Panc1 (cell line): Measurements from ENCODE around the gene ACACB.

ENCODE experiments used
- POLR2AphosphoS5 ChIP-seq: IDR thresholded peaks from 2 replicates; pipeline ENCODE4 v1.6.1; 2012; ENCODE audit warnings: mild to moderate bottlenecking, low read depth, low read length, moderate library complexity
- SIN3A ChIP-seq: IDR thresholded peaks from 2 replicates; pipeline ENCODE4 v1.6.1; 2012; ENCODE audit warnings: low read depth, mild to moderate bottlenecking, low read length, moderate library complexity, borderline replicate concordance; ENCODE audit not compliant: insufficient read depth
- TF ChIP-seq, protein P1 (sequence below): fragments of 450-650 bp; IDR thresholded peaks from 2 replicates; pipeline ENCODE4 v1.5.1; 2017; ENCODE audit warnings: mild to moderate bottlenecking

DNA sequence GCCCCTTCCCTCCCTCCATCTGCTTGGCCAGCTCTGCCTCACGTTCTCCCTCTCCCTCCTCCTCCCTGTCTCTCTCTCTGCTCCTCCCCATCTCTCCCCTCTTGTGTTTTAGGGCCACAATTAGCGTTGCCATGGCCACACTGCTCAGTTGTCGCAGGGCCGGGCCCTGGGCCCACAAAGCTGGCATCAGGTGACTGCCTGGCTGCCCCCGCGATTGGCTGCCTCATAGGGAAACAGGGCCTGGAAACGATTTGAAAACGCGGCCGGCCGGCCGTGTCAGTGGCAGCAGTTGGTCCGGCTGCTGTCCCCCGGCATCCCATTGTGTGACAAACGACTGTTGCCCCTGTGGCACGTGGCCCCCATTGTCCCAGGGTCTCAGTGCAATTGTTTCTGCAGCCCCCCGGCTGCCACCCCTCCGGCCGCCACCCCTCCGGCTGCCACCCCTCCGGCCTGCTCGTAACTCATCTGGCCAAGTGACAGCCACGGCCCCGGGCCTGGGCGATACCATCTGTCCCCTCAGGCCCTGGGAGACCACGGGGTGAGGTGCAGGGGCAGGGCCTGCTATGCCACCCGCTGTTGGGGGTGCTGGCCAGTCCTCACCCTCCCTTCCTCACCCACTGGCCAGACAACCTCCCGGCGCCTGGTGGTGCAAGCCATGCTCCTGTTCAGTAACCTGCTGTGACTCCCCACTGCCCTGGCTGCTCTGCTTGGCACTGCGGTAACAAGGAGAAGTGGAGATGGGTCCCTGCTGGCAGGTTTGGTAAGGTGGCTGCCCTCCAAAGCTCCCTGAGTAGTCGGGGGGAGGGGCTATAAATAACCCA lies 175.3 kb downstream of the ACACB start:
- TF ChIP-seq SIN3A (no peak), POLR2AphosphoS5 (no peak)
- TF ChIP-seq, protein P1, sequence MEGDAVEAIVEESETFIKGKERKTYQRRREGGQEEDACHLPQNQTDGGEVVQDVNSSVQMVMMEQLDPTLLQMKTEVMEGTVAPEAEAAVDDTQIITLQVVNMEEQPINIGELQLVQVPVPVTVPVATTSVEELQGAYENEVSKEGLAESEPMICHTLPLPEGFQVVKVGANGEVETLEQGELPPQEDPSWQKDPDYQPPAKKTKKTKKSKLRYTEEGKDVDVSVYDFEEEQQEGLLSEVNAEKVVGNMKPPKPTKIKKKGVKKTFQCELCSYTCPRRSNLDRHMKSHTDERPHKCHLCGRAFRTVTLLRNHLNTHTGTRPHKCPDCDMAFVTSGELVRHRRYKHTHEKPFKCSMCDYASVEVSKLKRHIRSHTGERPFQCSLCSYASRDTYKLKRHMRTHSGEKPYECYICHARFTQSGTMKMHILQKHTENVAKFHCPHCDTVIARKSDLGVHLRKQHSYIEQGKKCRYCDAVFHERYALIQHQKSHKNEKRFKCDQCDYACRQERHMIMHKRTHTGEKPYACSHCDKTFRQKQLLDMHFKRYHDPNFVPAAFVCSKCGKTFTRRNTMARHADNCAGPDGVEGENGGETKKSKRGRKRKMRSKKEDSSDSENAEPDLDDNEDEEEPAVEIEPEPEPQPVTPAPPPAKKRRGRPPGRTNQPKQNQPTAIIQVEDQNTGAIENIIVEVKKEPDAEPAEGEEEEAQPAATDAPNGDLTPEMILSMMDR: no peak
